ENCODE results near the gene CDH18.

GRCh38 chr5:19564036-19564435 lies 424.0 kb downstream of the CDH18 start:
- TF ChIP-seq POLR2AphosphoS5 (IDR thresholded peaks at IDR 0.05; ENCODE audit: low read depth, low read length) (no peak), SIN3A (IDR thresholded peaks at IDR 0.05; ENCODE audit: borderline replicate concordance, insufficient read depth, low read length) (no peak)
